Stimulated activated CD4-positive, alpha-beta T cell treated with anti-CD3 and anti-CD28 coated beads, Interleukin-4, amount 100 ng/mL, for 48 hours (primary cell): ENCODE measurements around the gene FAF2.
"Not testable (repeated sequence)": the region's sequence is repeated elsewhere in the genome, so short reads cannot be mapped to it uniquely, and the experiment has no call there.

Source experiments
- DNase-seq, 2 donors: peaks; one replicate each; pipeline ENCODE4 v3.0.0-alpha.2; 2020; ENCODE audit warnings: low read depth in 2 of 2

FAF2 gene

GRCh38 chr5:176542596-176543427 lies 94.6 kb downstream of the FAF2 start:
- no peak for DNase-seq

DNA sequence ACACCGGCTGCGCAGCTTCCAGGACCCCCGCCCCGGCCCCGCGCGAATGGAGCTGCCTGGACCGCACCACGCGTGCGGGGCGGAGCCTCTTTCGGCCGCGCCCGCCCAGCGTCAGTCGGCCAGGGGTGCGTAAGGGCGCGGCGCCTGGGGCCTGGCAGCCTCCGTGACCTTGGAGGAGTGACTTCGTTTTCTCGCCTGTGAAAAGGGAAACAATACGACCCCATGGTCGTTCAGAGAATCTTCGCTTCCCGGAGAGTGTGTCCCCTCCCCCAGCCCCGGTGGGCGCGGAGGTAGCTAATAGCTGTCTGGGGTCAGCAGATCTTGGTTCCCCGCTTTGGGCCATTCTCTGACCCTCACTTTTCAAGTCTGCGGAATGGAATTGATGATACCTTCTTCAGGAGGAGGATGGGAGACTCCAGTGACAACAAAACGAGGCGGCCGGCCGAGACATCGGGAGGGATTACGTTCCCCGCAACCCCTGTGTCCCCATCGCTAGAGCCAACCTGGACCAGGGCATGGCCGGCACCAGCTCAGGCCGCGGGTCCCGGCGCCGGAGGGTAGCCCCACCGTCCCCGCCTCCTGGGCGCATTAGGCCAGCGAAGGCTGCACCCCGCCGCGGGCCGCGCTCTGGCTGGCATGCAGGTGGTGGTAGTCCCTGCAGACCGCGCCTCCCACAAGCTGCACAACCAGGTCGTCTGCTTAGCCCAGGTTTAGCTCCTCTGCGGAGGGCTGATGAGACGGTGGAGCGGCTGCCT lies 95.4 kb downstream of the FAF2 start:
- DNase-seq: peak; percentile 64 to 74

DNA sequence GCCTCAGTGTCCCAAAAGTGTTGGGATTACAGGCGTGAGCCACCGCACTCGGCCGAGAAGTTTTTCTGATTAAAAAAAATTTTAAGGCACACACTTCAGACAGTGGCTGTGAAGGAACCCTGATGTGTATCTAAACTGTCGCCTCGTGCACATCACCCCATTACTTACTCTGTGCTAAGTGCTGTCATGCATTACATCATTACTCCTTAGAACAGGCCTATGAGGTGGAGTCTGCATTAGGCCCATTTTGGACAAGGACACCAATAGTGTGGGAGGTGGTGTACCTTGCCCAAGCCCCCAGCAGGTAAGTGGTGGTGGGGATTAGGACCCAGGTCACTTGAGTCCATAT lies 97.2 kb downstream of the FAF2 start:
- DNase-seq: no peak

DNA sequence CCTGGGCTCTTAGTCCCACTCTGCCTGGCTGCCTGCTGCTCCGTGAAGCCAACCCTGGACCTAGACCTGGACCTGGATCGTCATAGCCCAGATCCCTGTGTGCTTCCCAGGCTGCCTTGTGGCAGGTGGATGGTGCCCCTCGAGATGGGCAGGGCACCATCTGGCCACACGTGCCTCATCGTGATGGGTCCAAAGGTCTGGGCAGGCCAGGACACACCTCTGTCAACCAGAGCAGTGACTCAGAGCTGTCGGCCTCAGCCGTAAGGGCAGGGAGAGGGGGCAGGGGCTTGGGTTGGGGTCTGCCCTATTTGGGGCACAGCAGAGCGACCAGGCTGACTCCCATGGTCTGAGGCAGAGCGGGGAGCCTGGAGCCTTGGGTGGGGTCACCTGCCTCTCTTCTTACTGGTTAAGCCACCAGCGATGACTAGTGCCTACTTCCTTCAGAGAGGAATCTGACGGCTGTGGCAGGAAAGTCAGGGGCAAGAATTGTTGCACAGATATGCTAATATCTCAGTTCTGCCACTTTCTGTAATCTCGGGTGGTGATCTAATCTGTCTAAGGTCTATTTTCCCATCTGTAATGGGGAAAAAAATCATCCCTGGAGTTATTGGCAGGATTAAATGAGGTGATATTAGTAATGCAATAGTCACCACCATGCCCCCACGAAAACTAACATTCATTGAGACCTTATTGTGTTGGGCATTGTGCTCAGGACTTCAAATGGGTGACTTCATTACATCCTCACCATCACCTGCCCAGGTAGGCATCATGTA lies 97.7 kb downstream of the FAF2 start:
- DNase-seq: no peak

GRCh38 chr5:176547802-176548201 lies 99.6 kb downstream of the FAF2 start:
- DNase-seq: no peak

GRCh38 chr5:176548967-176549444 lies 100.8 kb downstream of the FAF2 start, which contains the start of gene CDHR2:
CDHR2 (plus strand) TSS chr5:176549342; CDS start chr5:176565353, 16,011 bp downstream.
- DNase-seq: no peak

- no peak for DNase-seq
Measured at GRCh38 chr5:176549871-176550270, 101.7 kb downstream of the FAF2 start.

GRCh38 chr5:176550275-176550831 lies 102.2 kb downstream of the FAF2 start:
- no peak for DNase-seq

DNA sequence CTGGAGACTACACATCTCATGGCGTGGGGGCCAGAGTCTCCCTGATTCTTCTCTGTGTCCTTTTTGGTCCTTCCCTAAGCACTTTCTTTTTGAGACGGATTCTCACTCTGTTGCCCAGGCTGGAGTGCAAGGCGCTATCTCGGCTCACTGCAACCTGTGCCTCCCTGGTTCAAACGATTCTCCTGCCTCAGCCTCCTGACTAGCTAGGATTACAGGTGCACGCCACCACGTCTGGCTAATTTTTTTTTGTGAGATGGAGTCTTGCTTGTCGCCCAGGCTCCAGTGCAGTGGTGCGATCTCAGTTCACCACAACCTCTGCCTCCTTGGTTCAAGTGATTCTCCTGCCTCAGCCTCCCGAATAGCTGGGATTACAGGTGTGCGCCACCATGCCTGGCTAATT lies 102.8 kb downstream of the FAF2 start:
- DNase-seq: not testable (repeated sequence)

GRCh38 chr5:176552332-176552869 lies 104.2 kb downstream of the FAF2 start:
- DNase-seq: no peak

GRCh38 chr5:176553260-176554085 lies 105.3 kb downstream of the FAF2 start:
- no peak for DNase-seq

GRCh38 chr5:176557846-176558245 lies 109.7 kb downstream of the FAF2 start:
- DNase-seq: no peak
